Kidney epithelial cell (primary cell): ENCODE measurements around the gene LRIG3. TPM values are rescaled to one million over a fixed set of nuclear protein-coding genes. Genes with fewer than 3 reads are reported as not detected.

Experiments used
- DNase-seq: peaks from one replicate; pipeline ENCODE4 v3.0.0-alpha.2; 2010; ENCODE audit warnings: low read depth
- H3K27me3 ChIP-seq: 2 replicates; pipeline ENCODE4 v1.6.0; 2011; ENCODE audit warnings: low read length; ENCODE audit not compliant: control insufficient read depth, insufficient read depth
- H3K36me3 ChIP-seq: 2 replicates; pipeline ENCODE4 v1.5.1; 2011; ENCODE audit warnings: low read length; ENCODE audit not compliant: control insufficient read depth, insufficient read depth
- H3K4me3 ChIP-seq: 2 replicates; pipeline ENCODE4 v1.5.1; 2011; ENCODE audit warnings: low read depth, mild to moderate bottlenecking, control low read depth, low read length
- total RNA-seq: library from RNA; depleted of rRNA; stranded (reverse); fragments of >200 nt; gene quantifications from 2 replicates; pipeline ENCODE4 v1.2.3, GENCODE V29; 2015
- TF ChIP-seq, protein P1 (sequence below): IDR thresholded peaks from 2 replicates; pipeline ENCODE4 v1.5.1; 2011; ENCODE audit warnings: mild to moderate bottlenecking, moderate library complexity, low read length, control low read depth, inconsistent platforms; ENCODE audit not compliant: insufficient read depth, poor library complexity, severe bottlenecking

LRIG3 gene
- total RNA-seq, 1 donor from 2014 or later, result 57.9 TPM

DNA sequence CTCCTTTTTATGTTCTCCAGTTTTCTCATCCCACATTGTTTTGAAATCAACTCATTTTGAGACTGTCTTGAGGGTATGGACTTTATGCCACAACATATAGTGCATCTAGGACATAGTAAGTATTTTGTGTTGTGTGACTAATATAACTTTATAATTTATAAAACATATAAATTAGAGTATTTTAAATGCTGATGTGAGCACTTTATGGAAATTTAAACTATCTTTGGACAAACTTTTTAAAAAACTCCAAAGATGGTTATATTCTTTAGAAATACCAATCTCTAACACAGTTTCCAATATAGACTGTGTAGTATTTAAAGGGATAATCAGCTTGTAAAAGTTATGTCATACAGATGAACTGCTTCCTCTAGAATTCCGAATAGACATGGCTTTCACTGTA lies 87.4 kb downstream of the LRIG3 start:
- no peaks in the 10 kb centered on the region for H3K36me3 ChIP-seq
- no peak for DNase-seq
- TF ChIP-seq, protein P1, sequence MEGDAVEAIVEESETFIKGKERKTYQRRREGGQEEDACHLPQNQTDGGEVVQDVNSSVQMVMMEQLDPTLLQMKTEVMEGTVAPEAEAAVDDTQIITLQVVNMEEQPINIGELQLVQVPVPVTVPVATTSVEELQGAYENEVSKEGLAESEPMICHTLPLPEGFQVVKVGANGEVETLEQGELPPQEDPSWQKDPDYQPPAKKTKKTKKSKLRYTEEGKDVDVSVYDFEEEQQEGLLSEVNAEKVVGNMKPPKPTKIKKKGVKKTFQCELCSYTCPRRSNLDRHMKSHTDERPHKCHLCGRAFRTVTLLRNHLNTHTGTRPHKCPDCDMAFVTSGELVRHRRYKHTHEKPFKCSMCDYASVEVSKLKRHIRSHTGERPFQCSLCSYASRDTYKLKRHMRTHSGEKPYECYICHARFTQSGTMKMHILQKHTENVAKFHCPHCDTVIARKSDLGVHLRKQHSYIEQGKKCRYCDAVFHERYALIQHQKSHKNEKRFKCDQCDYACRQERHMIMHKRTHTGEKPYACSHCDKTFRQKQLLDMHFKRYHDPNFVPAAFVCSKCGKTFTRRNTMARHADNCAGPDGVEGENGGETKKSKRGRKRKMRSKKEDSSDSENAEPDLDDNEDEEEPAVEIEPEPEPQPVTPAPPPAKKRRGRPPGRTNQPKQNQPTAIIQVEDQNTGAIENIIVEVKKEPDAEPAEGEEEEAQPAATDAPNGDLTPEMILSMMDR, result no peak
- no peaks in the 10 kb centered on the region for H3K27me3 ChIP-seq
- no peak overlapping the region for H3K4me3 ChIP-seq
